NCI-H2171 (cell line): Measurements from ENCODE around the gene ZNF207.
"Not testable (repeated sequence)": the region's sequence is repeated elsewhere in the genome, so short reads cannot be mapped to it uniquely, and the experiment has no call there.

ENCODE experiments used
- DNase-seq: peaks from one replicate; lab custom pipeline; 2025; lab: John Stamatoyannopoulos, UW

The ZNF207 gene

GRCh38 chr17:32349854-32350665 lies at the start of gene ZNF207:
Gene ZNF207, plus strand, starts transcription at chr17:32350157. Its CDS starts 129 bp downstream, at chr17:32350286.
- peak; percentile 97 for DNase-seq

GRCh38 chr17:32302037-32302436 lies 47.9 kb upstream of the ZNF207 start:
- no peak for DNase-seq

- DNase-seq = no peak
Measured at GRCh38 chr17:32302860-32303649, 46.9 kb upstream of the ZNF207 start.

GRCh38 chr17:32303781-32304288 lies 46.1 kb upstream of the ZNF207 start:
- no peak for DNase-seq

GRCh38 chr17:32305049-32305448 lies 44.9 kb upstream of the ZNF207 start:
- no peak for DNase-seq

GRCh38 chr17:32307658-32308057 lies 42.3 kb upstream of the ZNF207 start:
- no peak for DNase-seq

- DNase-seq = peak; percentile 83
Measured at GRCh38 chr17:32311028-32311536, 38.9 kb upstream of the ZNF207 start.

GRCh38 chr17:32314636-32315035 lies 35.3 kb upstream of the ZNF207 start:
- DNase-seq = peak; percentile 53

- no peak for DNase-seq
Measured at GRCh38 chr17:32315171-32315570, 34.8 kb upstream of the ZNF207 start.

- not testable (repeated sequence) for DNase-seq
Measured at GRCh38 chr17:32316653-32317052, 33.3 kb upstream of the ZNF207 start.

- DNase-seq = no peak
Measured at GRCh38 chr17:32317353-32317752, 32.6 kb upstream of the ZNF207 start.

- no peak for DNase-seq
Measured at GRCh38 chr17:32318071-32318470, 31.9 kb upstream of the ZNF207 start.

GRCh38 chr17:32319548-32319905 lies 30.4 kb upstream of the ZNF207 start:
- DNase-seq = peak; percentile 26

GRCh38 chr17:32320080-32320479 lies 29.9 kb upstream of the ZNF207 start:
- DNase-seq = not testable (repeated sequence)

- no peak for DNase-seq
Measured at GRCh38 chr17:32320847-32321246, 29.1 kb upstream of the ZNF207 start.

GRCh38 chr17:32323046-32323445 lies 26.9 kb upstream of the ZNF207 start:
- DNase-seq = no peak

- no peak for DNase-seq
Measured at GRCh38 chr17:32323811-32324491, 26.0 kb upstream of the ZNF207 start.

- DNase-seq = no peak
Measured at GRCh38 chr17:32327911-32328310, 22.0 kb upstream of the ZNF207 start.

- no peak for DNase-seq
Measured at GRCh38 chr17:32330147-32330546, 19.8 kb upstream of the ZNF207 start.

GRCh38 chr17:32331243-32332040 lies 18.5 kb upstream of the ZNF207 start:
- DNase-seq = no peak

GRCh38 chr17:32333187-32333586 lies 16.8 kb upstream of the ZNF207 start:
- no peak for DNase-seq
